NCI-H2227 treated with DMSO at 0.1 percent for 48 hours (cell line): ENCODE data around the gene FZD10.

Experiments
- DNase-seq: peaks from one replicate; lab custom pipeline; 2025; lab: John Stamatoyannopoulos, UW

Gene FZD10

DNA sequence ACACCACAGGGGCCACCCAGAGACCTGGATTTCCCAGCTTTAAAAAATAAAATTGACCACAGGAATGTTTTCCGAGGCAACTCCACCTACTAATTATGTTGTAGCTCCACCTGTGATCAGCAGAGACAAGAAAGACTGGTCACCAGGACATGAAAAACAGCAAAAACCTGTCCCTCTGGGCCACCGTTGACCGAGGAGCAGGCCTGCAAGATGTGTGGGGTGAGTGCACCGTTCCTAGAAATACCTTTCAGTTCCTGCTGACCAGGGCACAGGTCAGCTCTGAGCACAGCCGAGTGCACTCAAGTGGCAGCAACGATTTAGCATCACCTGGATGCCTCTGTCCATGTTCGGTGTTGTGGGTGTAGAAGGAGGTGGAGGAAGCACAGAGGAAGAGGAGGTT is 16.9 kb downstream of the FZD10 start:
- DNase-seq, result no peak

- DNase-seq, result no peak
These were observed 17.4 kb downstream of the FZD10 start for GRCh38 chr12:130179621-130180020.

- DNase-seq, result no peak
These were observed 18.9 kb downstream of the FZD10 start for GRCh38 chr12:130181211-130181610.

DNA sequence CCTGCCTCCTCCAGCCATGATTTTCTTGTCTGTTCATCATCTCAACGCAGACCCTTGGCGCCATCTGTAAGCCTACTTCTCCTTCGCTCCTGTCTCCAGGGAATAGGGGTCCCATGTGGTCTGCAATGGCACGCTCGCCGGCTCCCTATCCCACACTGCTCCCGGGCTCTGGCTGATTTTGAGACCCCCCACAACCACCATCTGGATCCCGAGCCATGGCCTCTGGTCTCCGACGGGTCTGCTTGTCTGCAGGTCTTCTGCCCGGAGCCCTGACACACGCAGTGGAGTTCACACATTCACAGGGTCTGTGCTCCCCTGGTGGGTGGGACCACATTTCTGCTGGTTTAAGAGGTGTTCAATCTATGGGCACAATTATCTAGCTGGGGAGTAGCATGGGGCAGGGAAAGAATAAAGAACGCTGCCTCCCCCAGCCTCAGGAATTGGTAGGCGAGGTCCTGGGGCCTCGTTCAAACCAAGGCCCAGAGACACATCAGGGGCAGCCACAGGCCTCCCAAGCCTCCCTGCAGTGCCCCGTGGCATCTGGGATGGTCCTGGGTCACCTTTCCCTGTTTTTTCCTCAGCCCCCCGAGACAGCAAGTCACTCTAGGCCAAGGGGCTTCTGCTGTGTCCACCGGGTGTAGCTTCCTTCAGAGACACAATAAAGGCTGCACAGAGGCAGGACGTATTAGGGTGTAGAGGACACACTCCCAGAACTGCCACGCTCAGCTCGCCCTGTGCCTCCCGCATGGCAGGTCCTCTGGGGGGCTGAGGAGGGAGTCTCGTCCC is 21.5 kb downstream of the FZD10 start:
- DNase-seq, result no peak

DNA sequence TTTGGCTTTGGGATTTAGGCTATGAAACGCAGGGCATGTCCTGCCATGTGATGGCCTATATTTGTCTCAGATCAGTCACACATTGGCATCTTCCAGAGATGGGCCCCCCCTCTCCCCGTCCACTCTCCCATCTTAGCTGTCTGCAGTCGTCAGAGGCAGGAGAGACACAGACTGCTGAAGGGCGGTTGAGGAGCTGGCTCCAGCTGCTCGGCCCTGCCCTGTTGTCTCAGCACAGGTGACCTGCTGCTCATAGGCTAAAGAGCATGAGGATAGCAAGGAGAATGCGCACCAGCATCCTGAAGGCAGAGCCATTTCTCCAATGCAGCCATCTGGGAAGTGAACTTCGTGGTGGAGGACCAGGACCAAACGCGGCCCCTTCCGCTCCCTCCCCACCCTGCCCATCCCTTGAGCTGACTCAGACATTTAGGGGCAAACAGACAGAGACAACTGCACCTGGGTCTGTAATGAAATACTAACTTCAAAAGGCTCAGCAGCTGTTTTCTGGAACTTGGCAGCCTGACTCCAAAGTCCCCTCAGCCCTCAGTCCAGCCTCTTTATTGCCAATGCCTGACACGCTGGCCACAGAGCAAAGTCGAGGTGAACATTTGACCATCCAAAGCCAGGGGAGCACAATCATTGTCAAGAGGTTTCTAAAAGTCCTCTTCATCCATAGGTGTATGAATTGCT is 22.3 kb downstream of the FZD10 start:
- no peak for DNase-seq

DNA sequence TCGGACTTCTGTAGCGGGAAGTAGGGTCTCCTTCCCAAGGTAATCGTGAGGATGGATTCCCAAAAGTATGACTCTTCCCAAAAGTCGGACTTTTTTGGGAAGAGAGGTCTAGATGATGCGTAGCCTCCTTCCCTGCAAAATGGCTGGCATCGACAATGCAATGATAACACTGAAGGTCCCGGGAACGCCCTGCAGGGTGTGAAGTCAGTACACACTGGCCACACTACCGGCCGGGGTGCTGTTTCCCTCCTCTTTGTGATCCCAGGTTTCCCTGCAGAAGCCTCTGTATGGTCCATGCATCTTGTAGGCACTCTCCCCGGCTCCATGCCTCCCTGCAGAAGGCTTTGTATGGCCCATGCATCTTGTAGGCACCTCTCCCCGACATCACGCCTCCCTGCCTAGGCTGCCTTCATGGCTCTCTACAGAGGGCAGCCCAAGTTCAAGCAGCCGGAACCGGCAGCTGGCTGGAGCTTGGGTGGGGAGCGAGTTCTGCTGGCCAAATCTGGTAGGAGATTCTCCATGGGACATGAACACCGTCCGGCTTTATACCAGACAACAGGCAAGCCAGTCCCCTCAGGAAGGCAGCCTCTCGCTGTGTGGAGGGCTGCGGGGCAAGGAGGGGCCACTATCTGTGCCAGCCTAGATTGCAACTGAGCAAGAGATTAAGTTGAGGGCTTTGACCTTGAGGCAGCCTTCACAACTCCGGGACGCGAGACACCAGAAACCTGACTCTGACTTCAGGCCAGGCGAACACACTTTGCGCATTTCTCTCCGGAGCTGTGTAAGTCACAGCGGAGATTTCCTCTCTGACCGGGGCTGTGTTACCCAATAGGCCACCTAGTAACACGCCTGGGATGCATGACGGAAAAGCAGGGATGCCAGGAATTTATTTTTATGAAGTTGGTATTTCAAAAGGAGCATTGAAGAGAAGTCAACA is 23.5 kb downstream of the FZD10 start:
- DNase-seq, result no peak

GRCh38 chr12:130186651-130187268 is 24.5 kb downstream of the FZD10 start:
- DNase-seq, result no peak

DNA sequence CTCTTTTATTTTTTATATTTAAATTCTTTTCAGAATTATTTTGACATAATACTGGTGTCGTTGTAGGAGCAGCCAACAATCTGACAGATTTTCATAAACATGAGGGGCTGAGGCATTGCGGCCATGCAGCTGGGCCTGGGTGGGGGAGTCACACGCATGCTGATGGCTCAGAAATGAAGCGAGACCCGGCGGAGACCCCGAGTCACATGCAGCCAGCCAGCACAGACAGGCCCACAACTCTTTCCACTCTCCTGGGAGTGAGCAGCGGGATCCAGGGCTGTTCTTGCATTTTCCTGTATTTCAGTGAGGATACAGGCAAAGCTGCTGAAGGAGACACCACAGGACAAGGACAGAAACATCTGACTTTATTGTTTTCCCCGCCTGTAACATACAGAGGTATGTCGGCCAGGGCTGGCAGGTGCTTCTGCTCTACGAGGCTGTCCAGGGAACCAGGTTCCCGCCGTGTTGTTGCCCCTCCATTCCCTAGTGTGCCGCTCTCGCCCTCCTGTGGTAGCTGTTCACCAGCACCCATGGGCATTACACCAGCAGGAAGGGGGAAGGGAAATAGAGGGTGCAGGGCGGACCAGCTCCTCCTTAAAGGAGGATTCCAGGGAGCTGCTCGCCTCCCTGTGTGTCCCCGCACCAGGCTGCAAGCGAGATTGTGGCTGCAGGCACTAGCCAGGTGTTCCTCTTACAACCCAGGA is 30.5 kb downstream of the FZD10 start:
- DNase-seq, result no peak

DNA sequence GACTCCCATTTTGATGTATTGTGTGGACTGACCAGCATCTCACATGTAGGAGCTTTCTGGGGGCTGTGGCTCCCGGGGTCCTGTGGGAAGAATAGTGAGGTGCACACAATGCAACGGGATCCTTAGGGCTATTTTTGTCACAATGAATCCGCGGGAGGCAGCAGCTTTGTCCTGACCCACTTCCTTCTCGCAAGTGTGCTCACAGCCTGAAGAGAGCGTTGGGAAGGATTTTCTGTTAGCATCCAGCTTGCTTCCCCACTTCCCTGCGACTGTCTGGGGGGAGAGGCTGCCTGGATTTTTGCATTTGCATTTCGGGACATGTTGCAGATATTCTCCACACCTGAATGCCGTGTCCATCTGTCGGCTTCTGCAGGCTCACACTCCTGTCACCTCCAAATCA is 31.9 kb downstream of the FZD10 start:
- DNase-seq, result no peak

DNA sequence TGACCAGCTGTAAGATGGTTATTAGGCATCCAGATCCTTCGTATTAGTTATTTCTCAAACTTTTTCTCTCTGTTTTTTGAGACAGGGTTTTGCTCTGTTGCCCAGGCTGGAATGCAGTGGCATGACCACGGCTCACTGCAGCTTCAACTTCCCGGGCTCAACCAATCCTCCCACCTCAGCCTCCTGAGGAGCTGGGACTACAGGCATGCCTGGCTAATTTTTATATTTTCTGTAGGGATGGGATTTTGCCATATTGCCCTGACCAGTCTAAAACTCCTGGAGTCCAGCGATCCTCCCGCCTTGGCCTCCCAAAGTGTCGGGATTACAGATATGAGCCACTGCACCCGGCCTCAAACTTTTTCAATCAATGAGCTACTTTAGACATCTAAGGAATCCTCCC is 33.1 kb downstream of the FZD10 start:
- no peak for DNase-seq

GRCh38 chr12:130195776-130196175 is 33.5 kb downstream of the FZD10 start:
- no peak for DNase-seq

DNA sequence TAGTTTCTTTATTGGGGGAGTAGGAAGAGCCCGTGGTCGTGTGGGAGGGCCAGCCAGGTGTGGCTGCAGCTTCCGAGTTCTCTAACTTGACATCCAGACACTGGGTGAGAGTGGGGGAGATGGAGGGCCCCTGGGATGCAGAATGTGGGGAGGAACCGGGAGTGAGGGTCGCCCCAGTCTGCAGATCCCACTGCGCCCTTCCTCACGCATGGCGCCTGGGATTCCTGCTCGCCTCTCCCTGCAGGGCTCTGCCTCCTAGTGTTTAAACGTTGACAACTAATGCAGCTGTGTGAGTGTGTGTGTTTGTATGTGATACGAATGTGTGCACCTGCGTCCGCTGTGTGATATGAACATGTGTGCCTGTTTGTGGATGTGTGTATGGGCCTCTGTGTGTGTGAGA is 34.6 kb downstream of the FZD10 start:
- no peak for DNase-seq

DNA sequence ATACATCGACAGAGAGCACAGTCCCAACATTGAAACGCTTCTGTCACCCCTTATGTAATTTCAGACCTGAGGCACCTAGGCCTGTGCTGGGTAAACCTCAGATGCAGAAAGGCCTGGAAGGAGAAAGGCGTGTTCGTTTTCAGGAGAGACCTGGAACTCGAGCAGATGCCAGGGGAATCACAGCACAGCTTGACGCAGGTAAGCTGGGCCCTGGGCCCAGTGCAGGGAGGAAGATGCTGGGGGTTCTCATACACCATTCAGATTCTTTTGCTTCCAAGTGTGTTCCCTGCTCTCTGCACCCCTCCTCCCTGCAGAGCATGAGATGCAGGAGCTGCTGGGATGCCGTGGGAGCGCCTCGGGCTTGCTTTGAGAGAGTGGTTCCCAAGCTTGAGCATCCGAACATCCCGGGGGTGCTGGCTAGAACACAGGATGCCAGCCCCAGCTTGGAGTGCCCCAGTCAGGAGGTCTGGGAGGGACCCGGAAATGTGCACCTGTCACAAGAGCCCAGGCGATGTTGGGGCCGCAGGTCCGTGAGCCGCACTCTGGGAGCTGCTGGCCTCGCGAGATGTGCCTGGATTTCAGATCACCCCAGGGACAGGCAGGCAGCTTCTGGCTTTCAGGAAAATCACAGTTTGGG is 35.9 kb downstream of the FZD10 start:
- DNase-seq, result no peak

- DNase-seq, result no peak
These were observed 36.4 kb downstream of the FZD10 start for GRCh38 chr12:130198663-130199060.

DNA sequence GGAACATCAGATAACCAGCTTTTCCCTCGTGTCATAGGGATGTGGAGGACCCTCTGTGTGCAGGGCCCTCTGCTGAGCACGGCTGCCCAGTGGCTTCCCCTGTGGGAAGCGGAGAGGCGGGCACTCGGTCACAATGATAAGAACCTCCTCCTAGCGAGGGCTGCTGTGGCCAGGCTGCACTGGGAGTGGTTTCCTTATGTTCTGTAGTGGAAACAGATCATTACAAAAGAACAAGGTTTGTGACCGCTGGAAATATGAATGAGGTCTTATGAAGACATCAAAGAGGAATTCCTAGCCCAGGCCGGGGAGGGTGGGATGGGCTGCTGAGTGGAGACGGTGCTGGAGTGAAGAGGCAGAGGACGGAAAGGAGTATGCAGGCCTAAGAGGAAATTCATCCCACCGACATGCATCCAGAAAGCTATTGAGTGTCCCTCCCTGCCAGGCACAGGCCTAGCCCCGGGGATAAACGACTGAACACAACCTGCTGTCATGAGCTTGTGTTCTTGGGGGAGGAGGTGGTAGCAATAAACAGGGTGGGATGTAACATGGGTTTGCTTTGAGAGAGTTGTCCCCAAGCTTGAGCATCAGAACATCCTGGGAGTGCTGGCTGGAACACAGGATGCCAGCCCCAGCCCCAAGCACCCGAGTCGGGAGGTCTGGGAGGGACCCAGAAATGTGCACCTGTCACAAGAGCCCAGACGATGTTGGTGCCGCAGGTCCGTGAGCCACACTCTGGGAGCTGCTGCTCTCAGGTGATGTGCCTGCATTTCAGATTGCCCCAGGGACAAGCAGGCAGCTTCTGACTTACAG is 37.5 kb downstream of the FZD10 start:
- no peak for DNase-seq

- no peak for DNase-seq
These were observed 38.2 kb downstream of the FZD10 start for GRCh38 chr12:130200445-130200844.

- DNase-seq, result no peak
These were observed 38.8 kb downstream of the FZD10 start for GRCh38 chr12:130201037-130201436.

- no peak for DNase-seq
These were observed 39.9 kb downstream of the FZD10 start for GRCh38 chr12:130202201-130202600.

DNA sequence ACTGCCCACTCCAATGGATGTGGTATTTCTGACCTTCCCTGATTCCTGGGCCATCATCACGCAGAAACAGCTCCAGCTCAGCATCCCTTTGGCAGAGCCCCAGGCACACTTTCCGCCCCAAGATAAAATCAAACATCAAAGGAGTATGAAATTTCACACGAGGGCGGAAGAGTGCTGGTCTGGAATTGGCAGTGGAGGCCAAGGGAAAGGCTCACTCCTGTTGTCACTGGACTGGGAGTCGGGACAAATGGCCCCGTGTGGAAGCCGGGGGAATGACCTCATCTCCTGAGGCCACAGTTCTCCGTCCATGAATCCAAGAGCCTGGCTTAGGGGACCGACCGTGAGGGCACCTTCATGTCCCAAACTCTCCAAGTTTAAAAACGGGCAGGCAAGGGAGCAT is 40.9 kb downstream of the FZD10 start:
- no peak for DNase-seq

- DNase-seq, result no peak
These were observed 42.3 kb downstream of the FZD10 start for GRCh38 chr12:130204541-130204953.
